Measurements from ENCODE around the gene WNT8B.
A peak's percentile ranks its signal among the peaks of the same experiment; 100 is the strongest.

Gene WNT8B

DNA sequence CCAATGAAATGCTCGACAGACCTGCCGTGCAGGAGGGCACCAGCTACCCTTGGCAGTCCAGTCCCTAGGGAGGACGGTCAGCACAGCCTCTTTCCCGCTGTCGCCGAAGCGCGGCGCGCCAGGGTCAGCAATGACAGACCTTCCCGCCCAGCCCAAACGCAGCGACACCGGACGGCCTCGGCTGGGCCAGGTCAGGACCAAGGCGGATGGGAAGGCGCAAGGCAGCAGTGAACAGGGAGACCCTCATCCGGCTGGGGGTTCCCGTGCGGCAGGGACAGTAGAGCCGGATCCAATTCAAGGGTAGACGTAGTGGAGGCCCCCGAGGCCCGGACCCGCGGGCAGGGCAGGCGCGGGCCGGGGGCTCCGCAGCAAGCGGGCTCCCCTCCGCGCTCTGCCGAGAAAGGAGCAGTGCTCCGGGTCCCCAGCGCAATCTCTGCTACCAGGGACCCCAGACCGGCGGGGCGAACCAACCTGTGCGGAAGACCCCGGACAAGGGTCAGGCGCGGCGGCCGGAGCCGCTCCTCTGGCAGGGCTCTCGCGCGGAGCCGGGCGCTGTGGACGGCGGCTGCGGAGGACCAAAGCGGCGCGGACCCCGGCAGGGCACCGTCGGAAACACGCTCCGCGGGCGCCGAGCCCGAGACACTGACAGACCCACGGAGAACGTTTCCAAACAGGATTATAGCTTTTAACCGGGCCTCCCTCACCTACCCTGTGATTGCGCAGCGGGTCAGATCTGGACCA, 56.7 kb downstream of the WNT8B start, which contains the start of gene SEC31B:
Gene SEC31B (minus strand): TSS at position 551 of the 741 bp plus-strand sequence. CDS start 2,909 bp downstream, outside the sequence.
- peak; percentile 76 for DNase-seq

- DNase-seq = no peak
Observed at GRCh38 chr10:100520811-100521210, 58.0 kb downstream of the WNT8B start.

DNA sequence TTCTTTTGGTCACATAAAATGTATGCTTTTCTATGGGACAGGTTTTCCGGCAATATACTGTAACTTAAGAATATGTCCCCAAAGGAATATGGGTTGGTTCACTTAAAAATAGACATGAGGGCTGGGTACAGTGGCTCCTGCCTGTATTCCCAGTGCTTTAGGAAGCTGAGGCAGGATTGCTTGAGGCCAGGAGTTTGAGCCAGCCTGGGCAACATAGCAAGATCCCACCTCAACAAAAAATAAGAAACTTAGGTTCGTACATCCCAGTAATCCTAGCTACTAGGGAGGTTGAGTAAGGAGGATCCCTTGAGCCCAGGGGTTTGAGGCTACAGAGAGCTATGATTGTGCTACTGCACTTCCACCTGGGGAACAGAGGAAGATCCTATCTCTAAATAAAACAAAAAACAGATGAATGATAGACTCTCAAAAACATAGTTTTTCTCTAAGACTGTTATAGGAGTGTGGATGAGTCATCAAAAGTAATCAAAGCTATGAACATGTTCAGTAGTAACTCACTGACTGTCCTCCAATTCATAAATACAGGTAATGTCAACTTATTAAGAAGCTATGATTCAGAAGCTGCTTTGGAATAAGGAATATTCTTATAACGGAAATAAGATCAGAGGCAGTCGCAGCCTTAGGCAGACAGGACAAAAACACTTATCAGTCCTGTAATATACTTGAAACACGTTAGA, 59.4 kb downstream of the WNT8B start:
- peak; percentile 19 for DNase-seq

DNA sequence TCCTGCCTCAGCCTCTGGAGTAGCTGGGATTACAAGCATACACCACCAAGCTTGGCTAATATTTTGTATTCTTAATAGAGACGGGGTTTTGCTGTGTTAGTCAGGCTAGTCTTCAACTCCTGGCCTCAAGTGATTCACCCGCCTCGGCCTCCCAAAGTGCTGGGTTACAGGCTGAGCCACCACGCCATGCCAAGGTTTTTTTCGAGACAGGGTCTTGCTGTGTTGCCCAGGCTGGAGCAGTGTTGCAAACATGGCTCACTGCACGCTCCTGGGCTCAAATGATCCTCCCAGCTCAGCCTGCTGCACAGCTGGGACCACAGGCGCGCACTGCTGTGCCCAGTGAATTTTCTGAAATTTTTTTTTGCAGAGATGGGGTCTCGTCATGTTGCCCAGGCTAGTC, 60.1 kb downstream of the WNT8B start:
- DNase-seq = no peak

DNA sequence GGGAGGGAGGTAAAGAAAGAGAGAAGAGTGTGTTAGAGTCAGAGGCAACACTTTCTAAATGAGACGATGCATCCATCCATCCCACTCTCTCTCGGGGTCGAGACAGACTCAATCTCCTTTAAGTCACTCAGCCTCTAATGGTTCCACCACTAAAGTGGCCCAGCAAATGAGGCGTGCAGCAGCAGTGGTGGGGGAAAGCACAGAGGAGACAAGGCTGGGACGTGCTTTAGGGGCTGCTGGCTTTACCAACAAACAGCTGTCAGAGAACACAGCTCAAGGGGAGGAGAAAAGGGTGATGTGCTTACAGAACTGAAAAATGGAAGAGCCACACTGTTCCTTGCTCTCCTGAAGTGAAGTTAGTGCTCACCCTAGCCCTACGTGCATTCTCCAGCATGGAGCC, 61.4 kb downstream of the WNT8B start:
- DNase-seq = no peak

- no peak for DNase-seq
Observed at GRCh38 chr10:100524638-100525037, 61.8 kb downstream of the WNT8B start.

GRCh38 chr10:100528123-100528886, 65.5 kb downstream of the WNT8B start:
- no peak for DNase-seq

- DNase-seq = peak; percentile 21
Observed at GRCh38 chr10:100528921-100529474, 66.2 kb downstream of the WNT8B start.

DNA sequence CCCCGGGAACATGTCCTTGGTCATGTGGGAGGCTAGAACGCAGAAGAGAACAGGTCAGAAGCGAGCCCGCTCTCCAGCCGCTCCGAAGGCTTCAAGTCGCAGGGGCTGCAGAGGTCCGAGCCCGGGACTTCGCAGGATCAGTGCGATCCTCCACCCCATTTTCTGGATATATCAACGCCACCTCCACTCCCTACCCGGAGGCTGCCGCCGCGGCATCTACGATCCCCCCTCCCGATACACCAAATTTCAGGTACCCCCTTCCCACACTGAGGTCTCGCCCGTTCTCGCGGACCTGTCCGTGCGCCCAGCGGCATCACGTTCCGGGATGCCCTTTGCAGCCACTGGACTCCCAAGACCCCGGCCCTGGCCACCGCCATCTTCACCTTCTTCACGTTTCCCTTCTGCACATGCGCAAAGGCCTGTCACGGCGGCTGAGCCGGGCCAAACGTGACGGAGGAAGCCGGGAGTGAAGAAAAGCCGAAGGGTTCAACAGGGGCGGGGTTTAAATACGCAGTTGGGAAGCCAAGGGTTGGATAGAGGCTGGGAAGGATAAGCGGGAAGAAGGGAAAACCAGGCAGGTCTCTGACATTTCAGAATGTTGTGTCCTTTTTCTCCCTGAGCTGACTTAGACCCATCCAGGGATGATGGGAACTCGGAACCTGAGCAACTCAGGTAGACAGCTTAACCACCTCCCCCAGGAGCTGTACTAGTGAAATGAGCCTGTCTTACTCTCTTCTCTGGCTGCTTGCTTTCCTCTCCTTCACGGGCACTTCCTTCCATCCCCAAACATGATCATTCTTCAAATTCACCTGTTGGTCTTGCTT, 66.9 kb downstream of the WNT8B start, which contains the start of gene NDUFB8:
Gene NDUFB8 (minus strand): TSS at position 397 of the 824 bp plus-strand sequence. CDS start 20 bp downstream, at position 377.
- peak; percentile 90 for DNase-seq

- DNase-seq = peak; percentile 10
Observed at GRCh38 chr10:100531761-100532160, 69.0 kb downstream of the WNT8B start.
